Rectal smooth muscle tissue (tissue), 1 donor: ENCODE results near the gene TESK2.

Experiments used
- H3K27ac ChIP-seq: one replicate; pipeline ENCODE4 v1.7.0; 2013; ENCODE audit warnings: low read depth, low read length, inconsistent platforms
- H3K27me3 ChIP-seq: one replicate; pipeline ENCODE4 v1.7.0; 2013; ENCODE audit warnings: low read length; ENCODE audit not compliant: control insufficient read depth, insufficient read depth
- H3K36me3 ChIP-seq: one replicate; pipeline ENCODE4 v1.7.0; 2013; ENCODE audit warnings: low read length; ENCODE audit not compliant: control insufficient read depth, insufficient read depth
- H3K4me1 ChIP-seq: one replicate; pipeline ENCODE4 v1.7.0; 2013; ENCODE audit warnings: low read length; ENCODE audit not compliant: control insufficient read depth, insufficient read depth
- H3K4me3 ChIP-seq: one replicate; pipeline ENCODE4 v1.7.0; 2013; ENCODE audit warnings: low read length
- H3K9ac ChIP-seq: one replicate; pipeline ENCODE4 v1.7.0; 2013; ENCODE audit warnings: low read length

The TESK2 gene

DNA sequence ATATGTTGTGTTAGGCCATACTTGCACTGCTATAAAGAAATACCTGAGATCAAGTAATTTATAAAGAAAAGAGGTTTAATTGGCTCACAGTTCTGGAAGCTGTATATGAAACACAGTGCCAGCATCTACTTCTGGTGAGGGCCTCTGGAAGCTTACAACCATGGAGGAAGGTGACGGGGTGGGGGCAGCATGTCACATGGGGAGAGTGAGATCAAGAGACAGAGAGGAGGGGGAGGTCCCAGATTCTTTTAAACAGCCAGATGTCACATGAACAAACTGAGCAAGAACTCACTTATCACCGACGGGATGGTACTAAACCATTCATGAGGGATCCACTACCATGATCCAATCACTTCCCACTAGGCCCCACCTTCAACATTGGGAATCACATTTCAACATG is 42.6 kb downstream of the TESK2 start:
- Histone ChIP-seq H3K27me3 (no peaks in the 10 kb centered on the region), H3K4me1 (no peaks in the 10 kb centered on the region), H3K27ac (no peak overlapping the region), H3K36me3 (no peaks in the 10 kb centered on the region), H3K9ac (no peak overlapping the region), H3K4me3 (no peak overlapping the region)

DNA sequence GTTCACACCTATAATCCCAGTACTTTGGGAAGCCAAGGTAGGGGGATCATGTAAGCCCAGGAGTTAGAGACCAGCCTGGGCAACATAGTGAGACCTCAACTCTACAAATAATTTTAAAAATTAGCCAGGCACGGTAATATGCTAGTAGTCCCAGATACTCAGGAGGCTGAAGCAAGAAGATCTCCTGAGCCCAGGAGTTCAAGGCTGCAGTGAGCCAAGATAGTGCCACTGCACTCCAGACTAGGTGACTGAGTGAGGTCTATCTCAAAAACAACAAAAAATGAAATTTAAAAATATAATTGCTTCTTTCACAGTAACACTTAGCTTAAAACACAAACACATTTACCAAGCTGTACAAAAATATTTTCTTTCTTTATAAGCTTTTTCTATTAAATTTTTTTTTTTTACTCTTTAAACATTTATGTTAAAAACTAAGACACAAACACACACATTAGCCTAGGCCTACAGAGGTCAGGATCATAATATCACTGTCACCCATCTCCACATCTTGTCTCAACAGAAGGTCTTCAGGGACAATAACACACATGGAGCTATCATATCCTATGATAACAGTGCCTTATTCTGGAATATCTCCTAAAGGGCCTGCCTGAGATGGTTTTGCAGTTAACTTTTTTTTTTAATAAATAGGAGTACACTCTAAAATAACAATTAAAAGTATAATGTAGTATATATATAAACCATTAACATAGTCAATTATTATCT is 43.9 kb downstream of the TESK2 start:
- H3K27me3 ChIP-seq, result no peaks in the 10 kb centered on the region
- H3K9ac ChIP-seq, result no peak overlapping the region
- no peaks in the 10 kb centered on the region for H3K4me1 ChIP-seq
- no peak overlapping the region for H3K27ac ChIP-seq
- H3K4me3 ChIP-seq, result no peak overlapping the region
- no peaks in the 10 kb centered on the region for H3K36me3 ChIP-seq

DNA sequence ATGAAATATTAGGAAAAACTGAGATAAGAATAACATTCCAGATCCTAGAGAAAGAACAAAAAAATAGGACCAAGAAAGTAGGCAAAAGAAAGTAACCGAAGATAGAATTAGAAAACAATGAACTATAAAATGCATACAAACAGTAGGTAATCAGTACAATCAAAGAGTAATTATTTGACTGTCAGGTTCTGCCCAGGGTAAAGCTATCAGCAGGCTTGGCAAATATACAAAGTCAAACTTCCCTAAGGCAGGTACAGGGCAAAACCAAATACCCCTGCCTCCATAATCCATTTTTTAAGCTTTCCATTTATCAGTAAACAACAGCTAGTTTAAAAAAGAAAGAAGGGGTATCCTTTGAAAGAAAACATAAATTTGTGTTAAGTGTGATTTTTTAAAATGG is 44.4 kb downstream of the TESK2 start:
- H3K27ac ChIP-seq, result no peak overlapping the region

DNA sequence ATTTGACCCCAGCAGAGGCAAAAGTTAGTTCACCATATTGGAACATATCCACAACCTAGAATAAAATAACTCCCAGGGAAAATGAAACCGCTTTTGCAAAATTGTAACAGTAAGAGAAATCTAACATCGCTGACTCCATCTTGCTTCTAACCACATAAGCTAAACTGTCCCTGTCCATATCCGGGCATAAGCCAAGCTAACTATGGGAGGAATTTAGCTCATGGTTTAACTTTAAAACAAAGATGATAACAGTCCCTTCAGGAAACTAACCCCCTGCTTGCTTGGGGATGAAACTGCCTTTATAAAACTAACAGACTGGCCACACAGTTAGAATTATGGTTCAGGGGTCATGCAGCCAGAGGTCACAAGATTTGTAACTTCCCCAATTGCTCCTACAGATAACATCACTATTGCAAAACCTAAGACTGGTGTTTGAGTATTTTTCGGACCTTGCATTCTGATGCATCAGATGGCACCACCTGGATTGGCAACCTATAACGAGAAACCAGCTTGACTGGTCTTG is 46.3 kb downstream of the TESK2 start:
- H3K4me3 ChIP-seq, result no peak overlapping the region
- no peaks in the 10 kb centered on the region for H3K4me1 ChIP-seq
- H3K27me3 ChIP-seq, result no peaks in the 10 kb centered on the region
- H3K36me3 ChIP-seq, result no peaks in the 10 kb centered on the region
- no peak overlapping the region for H3K27ac ChIP-seq
- H3K9ac ChIP-seq, result no peak overlapping the region

More for the DNA sequence above, 44.4 kb downstream of the TESK2 start:
- Histone ChIP-seq H3K36me3 (no peaks in the 10 kb centered on the region), H3K4me1 (no peaks in the 10 kb centered on the region), H3K4me3 (no peak overlapping the region), H3K9ac (no peak overlapping the region), H3K27me3 (no peaks in the 10 kb centered on the region)

DNA sequence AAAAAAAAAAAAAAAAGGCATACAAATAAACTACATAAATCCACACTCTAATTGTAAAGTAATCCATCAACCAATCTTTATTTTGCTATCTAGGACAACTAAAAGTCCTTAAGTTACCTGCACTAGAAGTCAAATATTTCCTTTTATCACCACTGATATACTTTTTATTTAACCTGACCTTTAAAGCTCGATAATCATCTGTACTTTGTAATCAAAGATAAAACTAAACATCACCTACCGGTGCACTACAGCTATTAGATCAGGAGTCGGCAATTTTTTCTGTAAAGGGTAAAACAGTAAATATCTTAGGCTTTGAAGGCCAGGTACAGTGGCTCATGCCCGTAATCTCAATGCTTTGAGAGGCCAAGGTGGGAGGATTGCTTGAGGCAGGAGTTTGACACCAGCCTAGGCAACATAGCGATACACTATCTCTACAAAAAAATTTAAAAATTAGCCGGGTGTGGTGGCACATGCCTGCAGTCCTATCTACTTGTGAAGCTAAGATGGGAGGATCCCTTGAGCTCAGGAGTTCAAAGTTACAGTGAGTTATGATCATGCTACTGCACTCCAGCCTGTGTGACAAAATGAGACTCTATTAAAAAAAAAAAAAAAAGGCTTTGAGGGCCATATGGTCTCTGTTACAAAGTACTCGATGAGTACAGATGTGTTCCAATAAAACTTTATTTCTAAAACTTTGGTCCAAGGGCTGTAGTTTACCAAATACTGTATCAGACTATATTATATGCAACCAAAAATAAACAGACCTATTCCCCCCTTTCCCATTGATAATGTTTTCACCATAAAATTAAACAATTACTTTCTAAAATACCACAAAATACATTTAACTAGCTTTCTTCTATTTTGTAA is 47.1 kb downstream of the TESK2 start:
- Histone ChIP-seq H3K27me3 (no peaks in the 10 kb centered on the region), H3K27ac (no peak overlapping the region), H3K4me3 (no peak overlapping the region), H3K36me3 (no peaks in the 10 kb centered on the region), H3K4me1 (no peaks in the 10 kb centered on the region), H3K9ac (no peak overlapping the region)

DNA sequence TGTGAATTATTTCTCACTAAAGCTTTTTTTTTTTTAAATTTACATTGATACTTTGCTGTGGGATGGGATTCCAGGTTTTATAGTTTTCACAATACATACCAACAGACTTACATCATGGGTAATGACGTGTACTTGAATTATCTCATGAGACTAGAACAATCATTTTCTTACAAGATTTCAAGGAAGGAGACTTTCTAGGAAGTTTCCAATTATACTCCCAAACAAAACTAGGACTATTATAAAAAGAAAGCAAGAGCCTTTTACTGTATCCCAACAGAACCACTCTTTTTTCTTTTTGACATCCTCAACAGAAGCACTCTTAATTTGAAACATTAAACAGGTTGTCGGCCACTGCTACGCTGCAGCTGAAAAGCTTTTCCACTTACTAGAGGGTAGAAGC is 48.7 kb downstream of the TESK2 start:
- no peak overlapping the region for H3K27ac ChIP-seq

DNA sequence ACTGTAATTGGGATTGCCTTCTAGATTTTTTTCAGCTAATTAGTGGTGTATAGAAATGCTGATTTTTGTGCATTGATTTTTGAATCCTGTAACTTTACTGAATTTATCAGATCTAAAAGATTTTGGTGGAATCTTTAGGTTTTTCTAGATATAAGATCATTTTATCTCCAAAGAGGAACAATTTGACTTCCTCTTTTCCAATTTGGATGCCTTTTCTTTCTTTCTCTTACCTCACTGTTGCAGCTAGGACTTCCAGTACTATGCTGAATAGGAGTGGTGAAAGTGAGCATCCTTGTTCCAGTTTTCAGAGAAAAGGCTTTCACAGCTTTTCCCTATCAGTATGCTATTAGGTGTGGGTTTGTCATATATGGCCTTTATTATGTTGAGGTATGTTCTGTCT is 53.6 kb downstream of the TESK2 start:
- Histone ChIP-seq H3K27me3 (no peaks in the 10 kb centered on the region), H3K9ac (no peak overlapping the region), H3K4me3 (no peak overlapping the region), H3K27ac (no peak overlapping the region), H3K4me1 (no peaks in the 10 kb centered on the region), H3K36me3 (no peaks in the 10 kb centered on the region)

More for the DNA sequence above, 48.7 kb downstream of the TESK2 start:
- Histone ChIP-seq H3K36me3 (no peaks in the 10 kb centered on the region), H3K4me3 (no peak overlapping the region), H3K9ac (no peak overlapping the region), H3K27me3 (no peaks in the 10 kb centered on the region), H3K4me1 (no peaks in the 10 kb centered on the region)

DNA sequence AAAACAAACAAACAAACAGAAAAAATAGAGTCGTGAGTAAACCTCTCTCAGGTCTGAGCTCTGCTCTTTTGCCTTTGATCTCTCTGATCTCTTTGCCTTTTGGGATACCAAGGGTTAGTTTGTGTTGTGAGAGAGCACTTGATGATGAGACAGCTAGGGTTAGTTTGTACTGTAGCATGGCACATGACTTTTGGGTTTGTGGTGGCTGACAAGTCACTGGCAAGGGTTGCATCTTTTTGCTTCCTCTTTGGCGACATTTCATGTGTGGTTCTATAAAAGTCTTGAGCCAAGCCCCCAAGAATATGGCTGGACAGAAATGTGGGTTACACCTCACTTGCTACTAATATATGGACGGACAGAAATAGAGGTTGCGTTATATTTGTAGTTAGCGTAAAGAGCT is 60.5 kb downstream of the TESK2 start:
- no peak overlapping the region for H3K9ac ChIP-seq

DNA sequence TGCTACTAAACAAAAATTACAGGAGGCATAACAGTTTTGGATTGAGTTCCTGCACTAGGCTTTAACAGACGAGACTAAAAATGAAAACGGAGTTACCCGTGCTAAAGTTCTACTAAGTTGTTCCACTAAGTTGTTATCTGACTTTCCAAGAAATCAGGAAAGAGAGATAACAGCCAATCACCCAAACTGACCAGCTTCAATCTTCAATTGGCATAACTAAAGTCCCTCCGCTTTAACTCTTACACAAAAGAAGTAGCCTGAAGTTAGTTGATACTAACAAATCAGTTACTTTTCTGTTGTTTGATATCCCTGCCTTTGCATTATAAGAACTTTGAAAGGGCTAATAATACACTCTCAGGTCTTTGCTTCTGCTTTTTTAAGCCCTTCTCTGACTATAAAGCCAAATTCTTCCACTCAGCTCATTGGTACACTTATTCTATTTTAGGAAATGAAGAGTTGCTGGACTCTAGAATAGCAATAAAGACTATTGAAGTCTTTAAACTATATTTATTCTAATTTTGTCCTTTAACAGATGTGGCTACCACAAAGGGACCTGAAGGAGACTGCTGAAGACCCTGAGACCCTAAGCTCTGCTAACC is 61.3 kb downstream of the TESK2 start:
- no peaks in the 10 kb centered on the region for H3K27me3 ChIP-seq
- no peaks in the 10 kb centered on the region for H3K4me1 ChIP-seq
- no peak overlapping the region for H3K27ac ChIP-seq
- H3K4me3 ChIP-seq, result no peak overlapping the region
- no peak overlapping the region for H3K9ac ChIP-seq
- H3K36me3 ChIP-seq, result no peaks in the 10 kb centered on the region

More for the DNA sequence above, 60.5 kb downstream of the TESK2 start:
- Histone ChIP-seq H3K4me1 (no peaks in the 10 kb centered on the region), H3K36me3 (no peaks in the 10 kb centered on the region), H3K27ac (no peak overlapping the region), H3K27me3 (no peaks in the 10 kb centered on the region), H3K4me3 (no peak overlapping the region)

DNA sequence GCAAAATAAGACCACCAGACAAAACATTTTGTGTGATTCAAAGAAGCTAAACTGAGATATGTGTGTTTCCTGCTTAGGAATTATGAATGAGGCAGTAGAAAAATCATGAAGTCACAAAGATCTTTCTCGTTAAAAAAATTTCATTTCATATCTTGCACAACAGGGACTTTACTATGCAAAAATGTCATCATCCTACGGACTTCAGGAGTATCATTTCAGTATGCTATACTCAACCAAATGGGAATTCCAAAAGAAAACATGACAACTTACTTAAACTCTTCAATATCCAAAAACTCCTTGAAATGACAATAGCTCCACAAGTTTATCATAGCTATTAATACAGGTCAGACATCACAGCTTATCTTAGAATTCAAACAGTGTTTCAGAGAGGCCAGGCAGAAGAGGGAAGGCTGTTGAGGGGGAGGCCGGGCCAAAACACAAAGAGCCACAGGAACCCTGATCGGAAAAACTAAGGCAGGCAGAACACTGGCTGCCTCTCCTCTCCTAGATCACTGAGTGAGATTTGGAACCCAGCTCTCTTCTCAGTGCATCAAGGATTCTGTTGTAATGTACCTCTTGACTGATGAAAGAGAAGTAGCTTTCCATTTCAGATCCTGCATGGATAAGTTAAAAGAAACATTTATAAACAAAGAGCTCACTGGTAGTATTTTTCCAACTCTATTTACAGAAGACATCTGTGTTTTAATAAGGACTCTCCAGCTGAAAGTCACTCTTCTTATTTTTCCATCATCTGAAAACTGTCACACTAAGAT is 66.9 kb downstream of the TESK2 start:
- Histone ChIP-seq H3K9ac (no peak overlapping the region), H3K4me1 (no peaks in the 10 kb centered on the region), H3K4me3 (no peak overlapping the region), H3K36me3 (peaks cover 2% of the 10 kb centered on the region), H3K27me3 (no peaks in the 10 kb centered on the region), H3K27ac (no peak overlapping the region)

DNA sequence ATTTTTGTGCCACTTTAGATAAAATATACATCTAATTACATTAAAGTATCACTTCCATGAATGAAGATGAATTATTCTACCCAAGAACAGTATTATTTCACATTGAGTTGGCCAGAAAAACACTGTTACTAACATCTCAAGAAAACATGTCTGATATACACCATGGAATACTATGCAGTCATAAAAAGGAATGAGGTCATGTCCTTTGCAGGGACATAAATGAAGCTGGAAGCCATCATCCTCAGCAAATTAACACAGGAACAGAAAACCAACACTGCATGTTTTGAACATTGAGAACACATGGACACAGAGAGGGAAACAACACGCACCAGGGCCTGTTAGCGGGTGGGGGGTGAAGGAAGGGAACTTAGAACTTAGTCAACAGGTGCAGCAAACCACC is 69.0 kb downstream of the TESK2 start:
- no peaks in the 10 kb centered on the region for H3K4me1 ChIP-seq
- H3K36me3 ChIP-seq, result peaks cover 2% of the 10 kb centered on the region
- no peak overlapping the region for H3K9ac ChIP-seq
- no peaks in the 10 kb centered on the region for H3K27me3 ChIP-seq
- no peak overlapping the region for H3K27ac ChIP-seq
- H3K4me3 ChIP-seq, result no peak overlapping the region

DNA sequence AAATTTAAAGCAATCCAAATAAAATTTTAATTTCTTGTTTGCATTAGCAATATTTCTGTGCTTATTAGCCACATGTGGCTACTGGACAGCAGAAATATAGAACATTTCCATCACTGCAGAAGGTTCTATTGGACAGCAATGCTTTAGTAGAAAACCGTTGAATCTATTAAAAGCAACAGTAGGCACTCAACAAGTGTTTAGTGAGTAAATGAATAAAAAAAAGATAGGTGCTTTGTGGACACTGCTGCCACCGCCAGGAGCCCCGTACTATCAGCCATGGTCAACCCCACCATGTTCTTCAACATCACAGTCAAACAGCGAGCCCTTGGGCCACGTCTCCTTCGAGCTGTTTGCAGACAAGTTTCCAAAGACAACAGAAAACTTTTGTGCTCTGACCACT is 76.2 kb downstream of the TESK2 start:
- H3K4me3 ChIP-seq, result no peak overlapping the region
- no peak overlapping the region for H3K27ac ChIP-seq
- no peaks in the 10 kb centered on the region for H3K36me3 ChIP-seq
- no peaks in the 10 kb centered on the region for H3K4me1 ChIP-seq
- no peaks in the 10 kb centered on the region for H3K27me3 ChIP-seq
- H3K9ac ChIP-seq, result no peak overlapping the region
